ENCODE data around the gene HS6ST2. TPM values are rescaled to one million over a fixed set of nuclear protein-coding genes. Genes with fewer than 3 reads are reported as not detected.
"Not testable (repeated sequence)": the region's sequence is repeated elsewhere in the genome, so short reads cannot be mapped to it uniquely, and the experiment has no call there.

Gene HS6ST2
- total RNA-seq, 1 experiment from 2014 or later, result 8.1 TPM

- H3K4me1 Mint-ChIP-seq, result peaks cover 16% of the 10 kb centered on the region
- CTCF ChIA-PET, result no interaction called here
Observed at GRCh38 chrX:132984058-132984650, 25.7 kb upstream of the HS6ST2 start.

DNA sequence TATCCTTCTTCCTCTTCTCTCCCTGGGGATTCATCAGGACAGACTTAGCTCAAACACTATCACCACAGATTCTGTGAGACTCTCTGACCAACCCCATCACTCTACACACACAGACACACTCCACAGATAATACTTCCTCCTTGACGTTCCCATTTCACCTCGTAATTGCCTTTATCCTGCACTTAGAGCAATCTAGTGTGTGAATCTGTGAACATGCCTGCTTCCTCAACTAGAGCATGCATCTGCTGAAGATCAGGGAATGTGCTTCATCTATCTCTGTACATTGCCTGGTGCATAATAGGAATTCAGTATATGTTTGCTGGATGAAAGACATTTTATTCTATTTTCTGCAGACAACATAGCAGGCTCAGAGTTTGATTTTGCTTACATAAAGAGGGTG lies 25.1 kb upstream of the HS6ST2 start:
- no peaks in the 10 kb centered on the region for H3K36me3 Mint-ChIP-seq
- H3K4me3 Mint-ChIP-seq, result no peak overlapping the region
- no peak for DNase-seq (ENCODE audit: low spot score)
- no peaks in the 10 kb centered on the region for H3K27me3 Mint-ChIP-seq (ENCODE audit: low read depth)
- no peak for ATAC-seq
- peaks cover 16% of the 10 kb centered on the region for H3K4me1 Mint-ChIP-seq
- CTCF ChIA-PET, result no interaction called here
- POLR2A ChIA-PET, result no interaction called here
- H3K27ac Mint-ChIP-seq, result no peak overlapping the region
- no peak for TF ChIP-seq SP1 (CRISPR knock-in tag; conservative IDR thresholded peaks at IDR 0.05)
- H3K9me3 Mint-ChIP-seq, result peaks cover 3% of the 10 kb centered on the region

More at GRCh38 chrX:132984058-132984650, 25.7 kb upstream of the HS6ST2 start:
- ATAC-seq, result peak; percentile 43; the same call in 1 of the 2 replicates
- Mint-ChIP-seq H3K4me3 (no peak overlapping the region), H3K27me3 (ENCODE audit: low read depth) (no peaks in the 10 kb centered on the region), H3K36me3 (no peaks in the 10 kb centered on the region), H3K9me3 (peaks cover 3% of the 10 kb centered on the region), H3K27ac (no peak overlapping the region)
- no peak for TF ChIP-seq SP1 (CRISPR knock-in tag; conservative IDR thresholded peaks at IDR 0.05)
- no peak for TF ChIP-seq TEAD4 (CRISPR knock-in tag; IDR thresholded peaks at IDR 0.05)
- TF ChIP-seq NR3C1 (CRISPR knock-in tag; conservative IDR thresholded peaks at IDR 0.05; ENCODE audit: low read depth), result no peak
- no peak for TF ChIP-seq ZNF281 (CRISPR knock-in tag; IDR thresholded peaks at IDR 0.05)
- TF ChIP-seq IRF2 (CRISPR knock-in tag; IDR thresholded peaks at IDR 0.05; ENCODE audit: borderline replicate concordance, low read depth), result no peak
- no peak for TF ChIP-seq JUN (CRISPR knock-in tag; IDR thresholded peaks at IDR 0.05)
- no peak for TF ChIP-seq ZBTB43 (CRISPR knock-in tag; IDR thresholded peaks at IDR 0.05)
- TF ChIP-seq ZNF423 (CRISPR knock-in tag; IDR thresholded peaks at IDR 0.05), result no peak
- no peak for TF ChIP-seq EMX1 (CRISPR knock-in tag; IDR thresholded peaks at IDR 0.05)
- TF ChIP-seq, protein P1, sequence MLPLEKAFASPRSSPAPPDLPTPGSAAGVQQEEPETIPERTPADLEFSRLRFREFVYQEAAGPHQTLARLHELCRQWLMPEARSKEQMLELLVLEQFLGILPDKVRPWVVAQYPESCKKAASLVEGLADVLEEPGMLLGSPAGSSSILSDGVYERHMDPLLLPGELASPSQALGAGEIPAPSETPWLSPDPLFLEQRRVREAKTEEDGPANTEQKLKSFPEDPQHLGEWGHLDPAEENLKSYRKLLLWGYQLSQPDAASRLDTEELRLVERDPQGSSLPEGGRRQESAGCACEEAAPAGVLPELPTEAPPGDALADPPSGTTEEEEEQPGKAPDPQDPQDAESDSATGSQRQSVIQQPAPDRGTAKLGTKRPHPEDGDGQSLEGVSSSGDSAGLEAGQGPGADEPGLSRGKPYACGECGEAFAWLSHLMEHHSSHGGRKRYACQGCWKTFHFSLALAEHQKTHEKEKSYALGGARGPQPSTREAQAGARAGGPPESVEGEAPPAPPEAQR (CRISPR knock-in tag; IDR thresholded peaks at IDR 0.05), result no peak
- no peak for DNase-seq (ENCODE audit: low spot score)
- POLR2A ChIA-PET, result no interaction called here

DNA sequence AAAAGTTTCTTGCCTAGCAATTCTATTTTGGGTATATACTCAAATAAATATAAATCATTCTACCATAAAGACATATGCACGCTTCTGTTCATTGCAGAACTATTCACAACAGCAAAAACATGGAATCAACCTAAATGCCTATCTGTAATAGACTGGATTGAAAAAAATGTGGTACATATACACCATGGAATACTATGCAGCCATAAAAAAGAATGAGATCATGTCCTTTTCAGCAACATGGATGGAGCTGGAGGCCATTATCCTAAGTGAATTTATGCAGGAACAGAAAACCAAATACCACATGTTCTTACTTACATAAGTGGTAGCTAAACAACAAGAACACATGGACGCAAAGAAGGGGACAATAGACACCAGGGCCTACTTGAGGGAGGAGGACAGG lies 21.6 kb upstream of the HS6ST2 start:
- not testable (repeated sequence) for H3K9me3 Mint-ChIP-seq

DNA sequence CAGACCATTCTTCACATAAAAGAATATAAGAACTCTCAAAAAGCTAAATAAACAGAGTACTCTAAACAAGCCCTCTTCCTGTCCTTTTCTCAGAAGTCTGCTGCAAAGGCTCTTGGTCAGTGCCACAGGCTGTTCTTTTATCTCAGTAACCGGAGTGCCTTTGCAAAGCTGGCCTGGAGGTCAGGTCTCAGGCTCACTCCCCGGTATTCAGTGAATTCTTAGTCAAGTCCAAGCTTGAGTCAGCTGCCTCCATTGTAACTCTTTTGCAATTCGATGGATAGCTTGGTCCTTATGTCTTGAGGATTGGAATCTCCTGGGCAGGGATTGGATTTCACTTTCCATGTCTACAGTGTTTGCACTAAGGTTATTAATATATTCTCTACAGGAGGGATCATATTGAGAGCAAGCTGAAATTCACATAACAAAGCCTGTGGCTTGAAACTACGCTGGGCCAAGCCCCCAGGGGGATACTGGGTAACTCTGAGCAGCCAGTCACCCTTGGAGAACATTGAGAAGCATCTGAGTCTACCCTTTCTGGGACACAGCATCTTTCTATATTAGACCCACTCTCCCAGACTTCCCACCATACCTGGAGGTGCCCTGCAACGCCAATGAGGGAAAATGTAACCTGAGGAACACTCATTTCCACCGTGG lies 10.0 kb upstream of the HS6ST2 start:
- Mint-ChIP-seq H3K9me3 (no peaks in the 10 kb centered on the region), H3K36me3 (no peaks in the 10 kb centered on the region), H3K4me3 (no peak overlapping the region), H3K27ac (no peak overlapping the region), H3K27me3 (ENCODE audit: low read depth) (peaks cover 5% of the 10 kb centered on the region; the same call in 1 of the 2 replicates), H3K4me1 (peaks cover 14% of the 10 kb centered on the region)
- no peak for TF ChIP-seq SOX15 (CRISPR knock-in tag; IDR thresholded peaks at IDR 0.05)
- TF ChIP-seq E2F4 (CRISPR knock-in tag; IDR thresholded peaks at IDR 0.05; ENCODE audit: borderline replicate concordance, low read depth), result no peak
- TF ChIP-seq, protein P2, sequence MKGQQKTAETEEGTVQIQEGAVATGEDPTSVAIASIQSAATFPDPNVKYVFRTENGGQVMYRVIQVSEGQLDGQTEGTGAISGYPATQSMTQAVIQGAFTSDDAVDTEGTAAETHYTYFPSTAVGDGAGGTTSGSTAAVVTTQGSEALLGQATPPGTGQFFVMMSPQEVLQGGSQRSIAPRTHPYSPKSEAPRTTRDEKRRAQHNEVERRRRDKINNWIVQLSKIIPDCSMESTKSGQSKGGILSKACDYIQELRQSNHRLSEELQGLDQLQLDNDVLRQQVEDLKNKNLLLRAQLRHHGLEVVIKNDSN (CRISPR knock-in tag; IDR thresholded peaks at IDR 0.05), result no peak
- no peak for TF ChIP-seq TEAD1 (CRISPR knock-in tag; IDR thresholded peaks at IDR 0.05)
- TF ChIP-seq PRRX2 (CRISPR knock-in tag; IDR thresholded peaks at IDR 0.05), result no peak
- TF ChIP-seq ZNF423 (CRISPR knock-in tag; IDR thresholded peaks at IDR 0.05), result no peak
- no peak for TF ChIP-seq ATF1 (CRISPR knock-in tag; IDR thresholded peaks at IDR 0.05)
- TF ChIP-seq TP53 (CRISPR knock-in tag; IDR thresholded peaks at IDR 0.05), result no peak
- TF ChIP-seq ETV6 (CRISPR knock-in tag; IDR thresholded peaks at IDR 0.05), result no peak
- ATAC-seq (peak; percentile 38), DNase-seq (ENCODE audit: low spot score) (no peak)
- CTCF ChIA-PET, result no interaction called here
- POLR2A ChIA-PET, result no interaction called here

More for the DNA sequence above, 21.6 kb upstream of the HS6ST2 start:
- H3K4me1 Mint-ChIP-seq, result peaks cover 14% of the 10 kb centered on the region
- H3K27me3 Mint-ChIP-seq (ENCODE audit: low read depth); POLR2A ChIA-PET; H3K36me3 Mint-ChIP-seq; H3K27ac Mint-ChIP-seq; ATAC-seq; DNase-seq (ENCODE audit: low spot score); H3K4me3 Mint-ChIP-seq: not testable (repeated sequence)
- CTCF ChIA-PET, result interaction anchor here (1.0 kb wide), 1 partner anchor 25 kb away, joined by 3 read pairs; no protein-coding TSS in a partner anchor

Measured in WTC11 (cell line).